Measurements from ENCODE around the gene OLIG2.

GRCh38 chr21:32979598-32980268 is 46.0 kb upstream of the OLIG2 start:
- no peak for TF ChIP-seq SUZ12 (IDR thresholded peaks at IDR 0.05; ENCODE audit: extremely low read depth, insufficient read depth, insufficient read length)
- TF ChIP-seq YY1 (IDR thresholded peaks at IDR 0.05; ENCODE audit: insufficient read depth, insufficient read length) = no peak
- TF ChIP-seq ZNF274 (IDR thresholded peaks at IDR 0.05; ENCODE audit: low read depth, low read length) = no peak

All from NT2/D1 (cell line).